Transverse colon (tissue), 4 donors: ENCODE results near the gene SECTM1.

Source experiments
- CTCF ChIP-seq, 5 experiments: fragments of 200-600 bp in 3 of 5; fragments of 450-650 bp in 2 of 5; sonication (generic) in 3 of 5; IDR thresholded peaks; 1 replicate in 2 of 5; 2 replicates in 3 of 5; pipeline ENCODE4 v1.5.1; 2016 to 2017; ENCODE audit warnings: antibody characterized with exemption in 5 of 5, inconsistent platforms in 3 of 5, mild to moderate bottlenecking in 2 of 5, moderate library complexity in 1 of 5
- EP300 ChIP-seq: sonication (generic); formaldehyde crosslinking; IDR thresholded peaks from one replicate; pipeline ENCODE4 v1.6.1; 2017; ENCODE audit warnings: antibody characterized with exemption, low read depth
- POLR2A ChIP-seq: fragments of 450-650 bp; IDR thresholded peaks from one replicate; pipeline ENCODE4 v1.6.1; 2016; ENCODE audit warnings: antibody characterized with exemption, mild to moderate bottlenecking, moderate library complexity
- POLR2AphosphoS5 ChIP-seq, 3 donors: sonication (generic); formaldehyde crosslinking; IDR thresholded peaks; one replicate each; pipeline ENCODE4 v1.6.1; 2016; ENCODE audit warnings: antibody characterized with exemption in 3 of 3

DNA sequence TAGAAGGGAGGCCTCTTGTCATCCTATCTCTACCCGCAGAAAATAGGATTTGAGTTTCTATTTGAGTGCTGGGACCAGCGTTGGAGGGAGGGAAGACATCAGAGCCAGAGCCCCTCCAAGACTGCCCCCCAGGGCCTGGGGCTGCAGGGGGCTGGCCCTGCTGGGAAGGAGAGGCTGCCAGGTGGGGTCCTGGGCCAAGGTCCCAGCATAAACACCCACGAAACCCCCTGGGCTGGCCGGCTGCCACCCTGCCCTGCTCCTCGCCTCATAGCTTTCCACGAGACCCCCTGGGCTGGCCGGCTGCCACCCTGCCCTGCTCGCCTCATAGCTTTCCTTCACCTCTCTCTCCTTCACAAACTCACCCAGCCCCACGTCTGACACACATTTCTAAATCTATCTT, 14.9 kb upstream of the SECTM1 start:
- TF ChIP-seq CTCF (IDR thresholded peaks at IDR 0.05) = no peak
- no peak for TF ChIP-seq POLR2A
- TF ChIP-seq EP300 = no peak
- TF ChIP-seq POLR2AphosphoS5 (IDR thresholded peaks at IDR 0.05) = no peak
